IgD-negative memory B cell (primary cell): ENCODE measurements around the gene SRP72. TPM values are rescaled to one million over a fixed set of nuclear protein-coding genes. Genes with fewer than 3 reads are reported as not detected.

Experiments
- H3K27ac Mint-ChIP-seq, 3 donors: one replicate each; pipeline ENCODE4 v1.8.0; 2020 to 2022; ENCODE audit warnings: mild to moderate bottlenecking in 3 of 3, mixed read lengths in 3 of 3, moderate library complexity in 1 of 3
- H3K27me3 Mint-ChIP-seq: one replicate; pipeline ENCODE4 v1.8.0; 2021; ENCODE audit warnings: mixed read lengths
- H3K36me3 Mint-ChIP-seq: one replicate; pipeline ENCODE4 v1.8.0; 2020; ENCODE audit warnings: mild to moderate bottlenecking, mixed read lengths
- H3K4me1 Mint-ChIP-seq, 3 donors: one replicate each; pipeline ENCODE4 v1.8.0; 2020 to 2022; ENCODE audit warnings: mixed read lengths in 3 of 3, mild to moderate bottlenecking in 1 of 3
- H3K4me3 Mint-ChIP-seq, 4 donors: one replicate each; pipeline ENCODE4 v1.8.0; 2020 to 2022; ENCODE audit warnings: mild to moderate bottlenecking in 4 of 4, mixed read lengths in 4 of 4, moderate library complexity in 3 of 4
- H3K9me3 Mint-ChIP-seq, 3 donors: one replicate each; pipeline ENCODE4 v1.8.0; 2020 to 2021; ENCODE audit warnings: mixed read lengths in 3 of 3, mild to moderate bottlenecking in 1 of 3
- polyA plus RNA-seq: library from polyadenylated mRNA; unstranded; fragments of 300-500 nt; fragmentation: Illumina TruSeq; gene quantifications from one replicate; pipeline ENCODE4 v1.2.3, GENCODE V29; 2021

Gene SRP72, protein sequence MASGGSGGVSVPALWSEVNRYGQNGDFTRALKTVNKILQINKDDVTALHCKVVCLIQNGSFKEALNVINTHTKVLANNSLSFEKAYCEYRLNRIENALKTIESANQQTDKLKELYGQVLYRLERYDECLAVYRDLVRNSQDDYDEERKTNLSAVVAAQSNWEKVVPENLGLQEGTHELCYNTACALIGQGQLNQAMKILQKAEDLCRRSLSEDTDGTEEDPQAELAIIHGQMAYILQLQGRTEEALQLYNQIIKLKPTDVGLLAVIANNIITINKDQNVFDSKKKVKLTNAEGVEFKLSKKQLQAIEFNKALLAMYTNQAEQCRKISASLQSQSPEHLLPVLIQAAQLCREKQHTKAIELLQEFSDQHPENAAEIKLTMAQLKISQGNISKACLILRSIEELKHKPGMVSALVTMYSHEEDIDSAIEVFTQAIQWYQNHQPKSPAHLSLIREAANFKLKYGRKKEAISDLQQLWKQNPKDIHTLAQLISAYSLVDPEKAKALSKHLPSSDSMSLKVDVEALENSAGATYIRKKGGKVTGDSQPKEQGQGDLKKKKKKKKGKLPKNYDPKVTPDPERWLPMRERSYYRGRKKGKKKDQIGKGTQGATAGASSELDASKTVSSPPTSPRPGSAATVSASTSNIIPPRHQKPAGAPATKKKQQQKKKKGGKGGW
- 163 TPM for polyA plus RNA-seq

GRCh38 chr4:56467284-56468096, at the start of gene SRP72:
TSS of gene SRP72 (plus strand) at chr4:56467617. CDS start at chr4:56467636, 19 bp downstream.
- Mint-ChIP-seq H3K4me3 (peak within 1 kb of the TSS; percentile 96 to 98 (median 98)), H3K27me3 (no peaks in the 10 kb centered on the region), H3K27ac (peak within 1 kb of the TSS; percentile 84 to 94 (median 91)), H3K36me3 (peaks cover 4% of the 10 kb centered on the region), H3K4me1 (peaks cover 40 to 58% (median 53%) of the 10 kb centered on the region in 3 donors), H3K9me3 (no peaks in the 10 kb centered on the region)

DNA sequence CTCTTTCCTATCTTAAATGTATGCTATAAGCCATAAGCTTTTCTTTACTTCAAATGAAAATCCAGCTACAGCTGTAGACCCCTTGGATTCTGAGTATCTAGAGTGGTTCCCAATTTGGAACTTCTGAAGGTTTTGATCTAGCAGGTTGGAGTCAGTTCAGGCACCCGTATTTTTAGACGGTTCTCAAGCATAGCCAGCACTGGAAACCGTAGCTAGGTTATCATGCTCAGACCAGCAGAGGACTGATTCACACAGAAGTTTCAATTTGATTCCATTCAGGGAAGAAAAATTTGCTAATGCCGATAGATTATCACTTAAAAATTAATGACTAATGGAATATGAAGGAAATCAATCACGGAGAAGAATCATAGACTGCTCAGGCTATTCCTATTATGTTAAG, 43.2 kb upstream of the SRP72 start:
- H3K4me1 Mint-ChIP-seq: peaks cover 4 to 8% (median 7%) of the 10 kb centered on the region in 3 donors
- peaks cover 2% of the 10 kb centered on the region for H3K36me3 Mint-ChIP-seq
- no peaks in the 10 kb centered on the region for H3K27me3 Mint-ChIP-seq
- peaks cover 0 to 2% (median 0%) of the 10 kb centered on the region in 3 donors for H3K9me3 Mint-ChIP-seq
- no peak overlapping the region for H3K27ac Mint-ChIP-seq
- H3K4me3 Mint-ChIP-seq: no peak overlapping the region

DNA sequence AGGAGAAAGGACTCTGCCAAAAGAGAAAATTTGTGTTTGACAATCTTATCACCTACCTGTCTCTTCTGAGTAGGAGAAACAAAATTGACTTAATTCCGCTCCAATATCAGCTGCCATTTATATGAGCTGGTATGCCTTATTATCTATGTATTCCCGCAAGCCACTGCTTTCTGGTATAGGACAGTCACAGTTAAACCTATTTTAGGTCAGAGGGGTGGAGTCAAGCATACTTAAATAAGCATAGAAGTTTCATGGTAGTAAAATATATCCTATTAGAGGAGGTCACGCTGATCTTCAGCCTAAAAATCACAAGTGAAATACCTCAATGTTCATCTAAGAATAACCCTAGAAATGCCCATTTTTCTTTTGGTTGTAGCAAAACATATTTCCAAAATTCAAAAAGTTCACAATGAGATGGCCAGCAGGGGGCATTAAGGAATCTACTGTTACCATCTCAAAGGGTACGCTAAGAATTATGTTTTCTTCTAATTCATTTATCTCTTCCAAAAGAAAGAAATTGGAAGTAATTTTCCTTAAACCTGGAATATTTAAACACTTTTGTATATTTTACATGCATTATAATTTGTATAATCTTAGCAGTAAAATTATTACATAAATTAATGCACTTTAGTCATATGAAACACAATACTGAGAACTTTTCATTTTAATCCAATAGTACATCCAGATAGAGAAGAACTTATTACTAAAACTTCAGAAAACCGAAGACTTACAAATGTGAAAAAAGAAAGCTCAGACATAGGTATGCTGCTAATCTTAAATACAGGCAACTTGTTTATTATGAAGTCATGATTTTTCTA, 42.5 kb upstream of the SRP72 start:
- Mint-ChIP-seq H3K36me3 (peaks cover 2% of the 10 kb centered on the region), H3K27me3 (no peaks in the 10 kb centered on the region), H3K9me3 (peaks cover 0 to 2% (median 0%) of the 10 kb centered on the region in 3 donors), H3K4me1 (peaks cover 4 to 8% (median 7%) of the 10 kb centered on the region in 3 donors), H3K27ac (no peak overlapping the region), H3K4me3 (no peak overlapping the region)

GRCh38 chr4:56425518-56425917, 41.9 kb upstream of the SRP72 start:
- Mint-ChIP-seq H3K27ac (no peak overlapping the region), H3K36me3 (peaks cover 2% of the 10 kb centered on the region), H3K4me1 (peaks cover 4 to 8% (median 7%) of the 10 kb centered on the region in 3 donors), H3K27me3 (no peaks in the 10 kb centered on the region), H3K4me3 (no peak overlapping the region), H3K9me3 (peaks cover 0 to 2% (median 0%) of the 10 kb centered on the region in 3 donors)

DNA sequence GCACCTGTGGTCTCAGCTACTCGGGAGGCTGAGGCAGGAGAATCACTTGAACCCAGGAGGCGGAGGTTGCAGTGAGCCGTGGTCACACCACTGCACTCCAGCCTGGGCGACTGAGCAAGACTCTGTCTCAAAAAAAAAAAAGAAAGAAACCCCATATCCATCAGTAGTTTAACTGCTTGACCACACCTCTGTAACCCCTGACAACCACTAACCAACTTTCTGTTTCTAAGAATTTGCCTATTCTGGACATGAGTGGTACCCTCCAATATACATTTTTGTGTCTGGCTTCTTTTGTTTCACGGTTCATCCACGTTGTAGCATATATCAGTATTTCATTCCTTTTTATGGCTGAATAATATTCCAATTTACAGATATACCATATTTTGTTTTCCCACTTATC, 41.1 kb upstream of the SRP72 start:
- Mint-ChIP-seq H3K4me3 (peak overlapping the region in 1 of 4 donors; percentile 57), H3K36me3 (peaks cover 2% of the 10 kb centered on the region), H3K27me3 (no peaks in the 10 kb centered on the region), H3K9me3 (peaks cover 0 to 2% (median 0%) of the 10 kb centered on the region in 3 donors), H3K4me1 (peaks cover 4 to 11% (median 10%) of the 10 kb centered on the region in 3 donors), H3K27ac (no peak overlapping the region)

GRCh38 chr4:56427179-56427578, 40.2 kb upstream of the SRP72 start:
- Mint-ChIP-seq H3K9me3 (peaks cover 0 to 2% (median 0%) of the 10 kb centered on the region in 3 donors), H3K27ac (no peak overlapping the region), H3K27me3 (no peaks in the 10 kb centered on the region)

DNA sequence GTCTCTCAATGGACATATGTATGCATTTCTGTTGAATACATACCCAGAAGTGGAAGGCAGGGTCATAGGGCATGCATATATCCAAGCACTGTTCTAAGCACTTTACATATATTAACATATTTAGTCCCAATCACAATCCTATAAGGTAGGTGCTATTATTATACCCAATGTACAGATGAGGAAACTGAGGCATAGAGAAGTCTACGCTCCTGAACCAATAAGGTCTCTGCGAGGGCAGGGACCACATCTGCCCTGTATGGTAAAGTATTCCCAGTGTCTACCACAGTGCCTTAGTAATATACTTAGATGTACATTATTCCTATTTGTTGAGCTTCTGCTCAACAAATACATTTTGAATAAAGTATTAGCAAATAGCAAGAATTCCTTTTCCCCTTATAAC, 37.2 kb upstream of the SRP72 start:
- Mint-ChIP-seq H3K36me3 (peaks cover 2% of the 10 kb centered on the region), H3K9me3 (peaks cover 0 to 2% (median 0%) of the 10 kb centered on the region in 3 donors), H3K27me3 (no peaks in the 10 kb centered on the region), H3K4me3 (no peak overlapping the region), H3K27ac (no peak overlapping the region), H3K4me1 (peaks cover 12 to 23% (median 16%) of the 10 kb centered on the region in 3 donors)

More at GRCh38 chr4:56427179-56427578, 40.2 kb upstream of the SRP72 start:
- Mint-ChIP-seq H3K4me3 (no peak overlapping the region), H3K4me1 (peaks cover 4 to 12% (median 9%) of the 10 kb centered on the region in 3 donors), H3K36me3 (peaks cover 2% of the 10 kb centered on the region)

GRCh38 chr4:56433280-56433679, 34.1 kb upstream of the SRP72 start:
- no peaks in the 10 kb centered on the region for H3K36me3 Mint-ChIP-seq
- no peaks in the 10 kb centered on the region for H3K27me3 Mint-ChIP-seq
- no peaks in the 10 kb centered on the region for H3K9me3 Mint-ChIP-seq
- H3K4me1 Mint-ChIP-seq: peaks cover 17 to 25% (median 18%) of the 10 kb centered on the region in 3 donors
- peak overlapping the region; percentile 26 to 100 (median 93) for H3K4me3 Mint-ChIP-seq
- peak overlapping the region in 1 of 3 donors; percentile 53 for H3K27ac Mint-ChIP-seq

- Mint-ChIP-seq H3K36me3 (no peaks in the 10 kb centered on the region), H3K27ac (peak overlapping the region in 2 of 3 donors; percentile 25 to 97), H3K9me3 (no peaks in the 10 kb centered on the region), H3K4me3 (peak overlapping the region; percentile 81 to 100 (median 93)), H3K4me1 (peaks cover 20 to 30% (median 20%) of the 10 kb centered on the region in 3 donors), H3K27me3 (no peaks in the 10 kb centered on the region)
Measured at GRCh38 chr4:56434599-56435139, 32.7 kb upstream of the SRP72 start.

GRCh38 chr4:56435140-56435926, 32.1 kb upstream of the SRP72 start, which contains the start of gene PPAT:
TSS of gene PPAT (minus strand) at chr4:56435615. CDS start at chr4:56435477, 138 bp downstream.
- H3K27me3 Mint-ChIP-seq: no peaks in the 10 kb centered on the region
- no peaks in the 10 kb centered on the region for H3K9me3 Mint-ChIP-seq
- peak within 1 kb of the TSS; percentile 81 to 100 (median 93) for H3K4me3 Mint-ChIP-seq
- H3K4me1 Mint-ChIP-seq: peaks cover 20 to 34% (median 25%) of the 10 kb centered on the region in 3 donors
- H3K36me3 Mint-ChIP-seq: no peaks in the 10 kb centered on the region
- peak within 1 kb of the TSS; percentile 25 to 99 (median 71) for H3K27ac Mint-ChIP-seq

GRCh38 chr4:56438766-56439165, 28.7 kb upstream of the SRP72 start:
- H3K4me3 Mint-ChIP-seq: peak overlapping the region in 1 of 4 donors; percentile 68

DNA sequence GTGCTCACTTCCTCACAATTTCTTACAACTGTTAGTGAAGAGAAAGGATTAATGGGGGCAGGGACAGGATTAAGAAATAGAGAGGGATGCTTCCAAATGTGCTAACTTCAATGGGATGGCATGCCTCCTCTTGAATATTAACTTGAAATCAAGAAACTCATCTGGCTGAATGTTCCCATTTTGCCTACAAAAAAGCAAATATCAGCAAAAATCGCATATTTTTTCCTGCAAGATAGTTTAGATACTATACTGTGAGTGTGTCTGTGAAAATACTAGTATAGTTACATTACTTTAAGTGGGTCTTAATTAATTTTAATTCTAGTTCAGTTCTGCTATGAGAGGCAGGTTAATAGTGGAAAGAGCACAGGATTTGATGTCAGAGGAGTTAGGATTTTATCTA, 26.4 kb upstream of the SRP72 start:
- Mint-ChIP-seq H3K27me3 (no peaks in the 10 kb centered on the region), H3K36me3 (peaks cover 5% of the 10 kb centered on the region), H3K27ac (no peak overlapping the region), H3K4me3 (peak overlapping the region in 1 of 4 donors; percentile 68), H3K9me3 (no peaks in the 10 kb centered on the region), H3K4me1 (peaks cover 10 to 25% (median 20%) of the 10 kb centered on the region in 3 donors)

More at GRCh38 chr4:56438766-56439165, 28.7 kb upstream of the SRP72 start:
- Mint-ChIP-seq H3K9me3 (no peaks in the 10 kb centered on the region), H3K27ac (no peak overlapping the region), H3K27me3 (no peaks in the 10 kb centered on the region), H3K4me1 (peaks cover 21 to 34% (median 29%) of the 10 kb centered on the region in 3 donors), H3K36me3 (peaks cover 3% of the 10 kb centered on the region)

- peaks cover 4 to 14% (median 8%) of the 10 kb centered on the region in 3 donors for H3K4me1 Mint-ChIP-seq
- H3K36me3 Mint-ChIP-seq: peaks cover 9% of the 10 kb centered on the region
- H3K27me3 Mint-ChIP-seq: no peaks in the 10 kb centered on the region
- no peaks in the 10 kb centered on the region for H3K9me3 Mint-ChIP-seq
- no peak overlapping the region for H3K4me3 Mint-ChIP-seq
- no peak overlapping the region for H3K27ac Mint-ChIP-seq
Measured at GRCh38 chr4:56444719-56445118, 22.7 kb upstream of the SRP72 start.
